Activated CD4-positive, alpha-beta T cell treated with anti-CD3 and anti-CD28 coated beads, Interleukin-2, amount 10 ng/mL, durations not matched to agents 7 days and 5 days (primary cell): ENCODE data around the gene WIPF2. TPM values are rescaled to one million over a fixed set of nuclear protein-coding genes. Genes with fewer than 3 reads are reported as not detected.
A peak's percentile ranks its signal among the peaks of the same experiment; 100 is the strongest.

Experiments used
- CTCF ChIA-PET: fragments of 350-600 bp; sonication (Branson Sonifier 250); formaldehyde crosslinking; loops from one replicate; lab custom pipeline; 2021; ENCODE audit warnings: antibody characterized with exemption; lab: Charles Lee
- POLR2A ChIA-PET: fragments of 350-600 bp; sonication (Branson Sonifier 250); formaldehyde crosslinking; loops from one replicate; lab custom pipeline; 2021; ENCODE audit warnings: antibody characterized with exemption; lab: Charles Lee
- DNase-seq: peaks from one replicate; pipeline ENCODE4 v3.0.0-alpha.2; 2020
- H3K27ac Mint-ChIP-seq: one replicate; pipeline ENCODE4 v1.8.0; 2021; ENCODE audit warnings: mild to moderate bottlenecking, moderate library complexity, mixed read lengths
- H3K27me3 Mint-ChIP-seq: one replicate; pipeline ENCODE4 v1.8.0; 2021; ENCODE audit warnings: mixed read lengths
- H3K36me3 Mint-ChIP-seq: one replicate; pipeline ENCODE4 v1.8.0; 2021; ENCODE audit warnings: low read depth, mixed read lengths
- H3K4me1 Mint-ChIP-seq: one replicate; pipeline ENCODE4 v1.8.0; 2021; ENCODE audit warnings: mixed read lengths
- H3K4me3 Mint-ChIP-seq: one replicate; pipeline ENCODE4 v1.8.0; 2021; ENCODE audit warnings: mild to moderate bottlenecking, moderate library complexity, mixed read lengths
- H3K9me3 Mint-ChIP-seq: one replicate; pipeline ENCODE4 v1.8.0; 2021; ENCODE audit warnings: mixed read lengths
- total RNA-seq, 2 experiments: library from RNA; stranded (reverse); gene quantifications; one replicate each; pipeline ENCODE4 v1.2.3, GENCODE V29; 2021

The WIPF2 gene
- total RNA-seq, 2 experiments from 2014 or later: 23.7 to 26.7 TPM

DNA sequence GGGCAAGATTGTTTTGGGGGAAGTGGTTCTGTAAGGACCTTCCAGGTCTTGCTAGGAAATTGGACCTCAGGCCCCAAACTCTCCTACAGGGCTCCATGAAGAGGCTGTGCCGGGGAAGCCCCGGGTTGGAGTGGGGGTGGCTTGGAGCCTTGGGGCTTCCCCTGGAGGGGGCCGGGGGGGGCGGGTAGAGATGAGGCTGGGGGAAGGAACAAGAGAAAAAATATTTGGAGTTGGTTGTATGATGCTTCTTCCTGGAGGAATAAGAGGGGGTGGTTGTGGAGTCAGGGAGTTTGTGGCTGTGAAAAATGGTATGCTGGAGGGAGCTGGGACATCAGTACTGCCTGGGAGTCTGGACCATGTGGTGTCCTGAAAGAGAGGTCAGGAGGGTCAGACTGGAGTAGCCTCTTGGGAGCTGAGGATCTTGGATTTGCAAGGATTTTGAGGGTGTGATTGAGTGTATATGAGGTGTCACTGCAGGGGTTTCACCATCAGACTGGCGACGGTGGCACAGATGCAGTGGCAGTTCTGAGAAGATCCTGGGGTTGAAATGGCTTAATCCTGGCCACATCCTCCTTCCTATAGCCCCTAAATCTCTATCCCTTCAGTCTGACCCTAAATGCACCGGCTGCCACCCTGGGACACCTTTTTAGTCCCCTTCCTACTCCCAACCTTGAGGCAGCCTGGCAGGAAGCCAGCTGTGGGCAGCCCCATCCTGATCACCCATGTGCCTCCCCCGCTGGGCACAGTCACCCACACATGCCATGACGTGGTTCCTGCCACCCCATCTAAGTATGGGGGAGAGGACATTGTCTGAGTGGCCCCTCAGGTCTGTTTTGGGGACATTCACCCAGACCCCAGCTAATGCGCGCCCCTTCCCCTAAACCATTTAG, 100.8 kb downstream of the WIPF2 start:
- peaks cover 66% of the 10 kb centered on the region for H3K4me1 Mint-ChIP-seq
- H3K9me3 Mint-ChIP-seq: no peaks in the 10 kb centered on the region
- POLR2A ChIA-PET: interaction anchor here (0.8 kb wide), 1 partner anchor 13 kb away, joined by 3 read pairs; no protein-coding TSS in a partner anchor
- peak overlapping the region; percentile 99 for H3K4me3 Mint-ChIP-seq
- DNase-seq: peak; percentile 62
- CTCF ChIA-PET: interaction anchor here (0.6 to 1.4 kb wide), 6 partner anchors 11 to 333 kb away, joined by 3 to 5 read pairs (median 4); partner anchors contain the start of gene WIPF2
- no peaks in the 10 kb centered on the region for H3K27me3 Mint-ChIP-seq
- peak overlapping the region; percentile 96 for H3K27ac Mint-ChIP-seq
- peaks cover 30% of the 10 kb centered on the region for H3K36me3 Mint-ChIP-seq

DNA sequence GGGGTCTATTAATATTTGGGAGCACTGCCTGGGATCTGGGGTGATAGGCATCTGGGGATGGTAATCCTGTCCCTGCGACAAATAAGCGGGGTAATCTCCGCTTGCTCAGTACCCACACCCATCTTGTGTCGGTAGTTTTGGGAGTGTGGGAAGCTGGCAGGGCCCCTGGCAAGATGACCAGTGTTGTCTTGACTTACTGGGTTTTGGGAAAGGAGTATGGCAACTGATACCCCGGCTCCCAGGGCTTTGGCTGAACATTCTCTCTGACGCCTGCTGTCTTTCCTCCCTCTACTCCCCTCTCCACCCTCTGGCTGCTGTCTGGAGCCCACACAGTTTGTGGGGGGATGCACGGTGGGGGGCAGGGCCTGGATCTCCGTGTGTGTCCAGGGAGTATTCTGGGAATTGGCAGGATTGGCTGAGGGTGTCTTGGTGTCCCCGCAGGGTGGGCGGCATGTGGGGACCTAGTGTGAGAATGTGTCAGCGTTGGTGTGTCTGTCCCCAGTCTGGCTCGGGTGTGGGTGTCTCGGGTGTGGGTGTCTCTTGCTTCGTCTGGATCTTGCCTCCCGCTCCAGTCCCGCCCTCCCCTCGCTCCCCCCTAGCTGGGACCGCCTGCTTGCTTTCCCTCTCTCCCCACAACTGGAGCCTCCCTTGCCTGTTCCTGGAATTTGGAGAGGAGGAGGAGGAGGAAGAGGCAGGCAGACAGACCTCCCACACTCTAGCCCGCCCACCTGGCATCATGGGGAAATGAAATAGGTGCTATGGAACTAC, 101.8 kb downstream of the WIPF2 start:
- CTCF ChIA-PET: interaction anchor here (1.3 to 2.7 kb wide), 4 partner anchors 8 to 212 kb away, joined by 3 to 7 read pairs (median 4); no protein-coding TSS in a partner anchor
- H3K27ac Mint-ChIP-seq: peak overlapping the region; percentile 96
- peak overlapping the region; percentile 99 for H3K4me3 Mint-ChIP-seq
- DNase-seq: no peak
- H3K36me3 Mint-ChIP-seq: peaks cover 31% of the 10 kb centered on the region
- no peaks in the 10 kb centered on the region for H3K27me3 Mint-ChIP-seq
- POLR2A ChIA-PET: no interaction called here
- peaks cover 66% of the 10 kb centered on the region for H3K4me1 Mint-ChIP-seq
- H3K9me3 Mint-ChIP-seq: no peaks in the 10 kb centered on the region

- H3K36me3 Mint-ChIP-seq: peaks cover 36% of the 10 kb centered on the region
- H3K27me3 Mint-ChIP-seq: no peaks in the 10 kb centered on the region
- DNase-seq: no peak
- H3K4me3 Mint-ChIP-seq: peak overlapping the region; percentile 99
- ChIA-PET CTCF (interaction anchor here (1.0 to 7.9 kb wide), 6 partner anchors 9 to 238 kb away, joined by 3 to 47 read pairs (median 4); no protein-coding TSS in a partner anchor), POLR2A (no interaction called here)
- no peaks in the 10 kb centered on the region for H3K9me3 Mint-ChIP-seq
- peak overlapping the region; percentile 96 for H3K27ac Mint-ChIP-seq
- H3K4me1 Mint-ChIP-seq: peaks cover 66% of the 10 kb centered on the region
Observed at GRCh38 chr17:40321524-40321929, 102.4 kb downstream of the WIPF2 start.

- peak overlapping the region; percentile 99 for H3K4me3 Mint-ChIP-seq
- H3K27ac Mint-ChIP-seq: peak overlapping the region; percentile 96
- ChIA-PET POLR2A (no interaction called here), CTCF (interaction anchor here (1.0 to 7.9 kb wide), 6 partner anchors 9 to 238 kb away, joined by 3 to 47 read pairs (median 5); no protein-coding TSS in a partner anchor)
- H3K4me1 Mint-ChIP-seq: peaks cover 68% of the 10 kb centered on the region
- peaks cover 36% of the 10 kb centered on the region for H3K36me3 Mint-ChIP-seq
- H3K9me3 Mint-ChIP-seq: no peaks in the 10 kb centered on the region
- H3K27me3 Mint-ChIP-seq: no peaks in the 10 kb centered on the region
- no peak for DNase-seq
Observed at GRCh38 chr17:40321961-40322357, 102.9 kb downstream of the WIPF2 start.

DNA sequence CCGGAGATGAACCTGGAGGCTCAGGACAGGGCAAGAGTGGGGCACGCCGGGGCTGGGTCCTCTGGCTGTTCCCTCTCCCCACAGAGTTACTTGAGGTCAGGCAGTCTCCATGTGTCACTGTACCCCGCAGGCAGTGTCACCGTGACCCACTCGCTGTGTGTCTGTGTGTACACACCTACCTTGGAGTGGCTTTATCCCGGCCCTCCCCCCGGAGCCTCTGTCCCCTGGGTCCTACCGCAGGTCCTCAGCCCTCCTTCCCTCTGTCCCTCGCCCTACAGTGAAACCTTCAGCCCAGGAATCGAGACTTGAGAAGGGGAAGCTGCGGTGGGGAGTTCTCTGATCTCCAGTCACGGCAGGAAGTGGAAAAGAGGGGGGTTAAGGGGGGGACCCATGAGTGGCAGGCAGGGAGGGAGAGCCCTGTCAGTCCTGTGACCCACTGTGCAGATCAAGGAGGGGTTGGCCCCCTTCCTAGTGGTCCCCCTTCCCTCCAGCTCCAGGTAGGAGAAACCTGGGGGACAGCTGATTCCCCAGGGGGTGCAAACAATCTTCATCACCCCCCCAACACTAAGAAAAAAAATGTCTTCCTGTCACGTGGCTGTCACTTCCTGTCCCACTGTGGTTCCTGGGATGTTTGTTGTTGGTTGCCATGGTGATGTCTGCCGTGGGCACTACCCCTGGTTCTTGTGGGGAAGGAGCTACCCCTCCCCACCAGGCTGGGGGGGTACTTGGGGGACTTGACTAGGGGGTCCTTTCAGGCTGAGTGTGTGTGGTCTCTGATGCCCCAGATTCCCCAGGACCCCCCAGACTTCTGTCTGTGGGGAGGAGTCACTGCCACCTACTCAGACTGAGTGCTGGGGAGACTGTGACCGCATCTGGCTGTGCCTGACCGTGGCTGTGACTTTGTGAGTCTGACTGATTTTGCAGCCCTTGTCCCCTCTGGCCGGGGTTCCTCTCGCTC, 103.5 kb downstream of the WIPF2 start:
- ChIA-PET POLR2A (interaction anchor here (0.7 kb wide), 1 partner anchor 239 kb away, joined by 3 read pairs; no protein-coding TSS in a partner anchor), CTCF (interaction anchor here (1.0 to 7.9 kb wide), 9 partner anchors 10 to 237 kb away, joined by 3 to 47 read pairs (median 3); no protein-coding TSS in a partner anchor)
- peak; percentile 96 for DNase-seq
- Mint-ChIP-seq H3K4me1 (peaks cover 68% of the 10 kb centered on the region), H3K4me3 (peak overlapping the region; percentile 99), H3K27ac (peak overlapping the region; percentile 96), H3K9me3 (no peaks in the 10 kb centered on the region), H3K36me3 (peaks cover 41% of the 10 kb centered on the region), H3K27me3 (no peaks in the 10 kb centered on the region)

DNA sequence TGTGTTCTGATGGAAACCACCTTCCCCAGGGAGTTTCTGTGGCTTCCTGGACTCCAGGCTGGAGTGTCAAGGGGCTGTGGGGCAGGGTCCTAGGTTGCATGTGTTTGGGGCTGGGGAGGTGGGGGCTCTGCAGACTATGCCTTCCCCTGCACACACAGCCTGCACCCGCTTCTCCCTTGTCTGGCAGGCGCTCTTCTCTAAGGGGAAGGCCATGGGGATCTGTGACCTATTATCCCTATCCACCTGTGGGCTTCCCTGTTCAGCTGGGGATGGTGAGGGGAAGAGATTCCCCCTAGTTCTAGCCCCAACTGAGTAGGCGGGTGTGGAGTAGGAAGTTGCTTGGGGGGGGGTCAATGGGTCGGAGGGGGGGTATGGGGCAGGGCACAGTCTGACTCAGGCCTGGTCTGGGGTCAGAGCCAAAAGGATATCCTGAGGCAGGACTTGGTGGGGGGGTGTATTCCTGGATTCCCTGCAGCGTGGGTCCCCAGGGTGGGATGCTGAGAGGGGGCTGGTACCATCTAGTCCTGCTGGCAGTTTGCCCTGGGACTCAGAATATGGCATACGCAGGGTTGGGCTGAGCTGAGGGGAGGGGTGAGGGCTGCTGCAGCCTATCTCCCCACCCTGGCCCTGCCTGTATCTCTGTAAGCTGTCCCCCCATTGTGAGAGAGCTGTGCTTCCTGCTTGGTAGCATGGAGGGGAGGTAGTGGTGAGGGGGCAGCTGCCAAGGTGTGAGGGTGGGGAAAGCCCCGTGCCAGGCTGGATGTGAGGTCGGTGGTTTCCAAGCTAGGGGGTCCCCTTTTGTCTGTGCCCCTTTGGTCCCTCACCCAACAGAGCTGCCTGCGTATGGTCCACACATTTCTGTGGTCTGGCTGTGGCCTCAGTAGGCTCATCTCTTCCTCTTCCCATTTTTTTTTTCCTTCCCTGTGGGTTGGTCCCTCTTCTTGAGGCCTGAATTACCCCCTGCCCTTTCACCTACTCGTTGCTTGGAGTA, 104.6 kb downstream of the WIPF2 start:
- H3K27me3 Mint-ChIP-seq: no peaks in the 10 kb centered on the region
- H3K36me3 Mint-ChIP-seq: peaks cover 48% of the 10 kb centered on the region
- peaks cover 76% of the 10 kb centered on the region for H3K4me1 Mint-ChIP-seq
- ChIA-PET CTCF (interaction anchor here (0.8 to 7.9 kb wide), 11 partner anchors 8 to 209 kb away, joined by 3 to 47 read pairs (median 3); no protein-coding TSS in a partner anchor), POLR2A (no interaction called here)
- H3K27ac Mint-ChIP-seq: peak overlapping the region; percentile 96
- H3K9me3 Mint-ChIP-seq: no peaks in the 10 kb centered on the region
- peak; percentile 56 for DNase-seq
- peak overlapping the region; percentile 99 for H3K4me3 Mint-ChIP-seq

GRCh38 chr17:40325156-40326013, 106.3 kb downstream of the WIPF2 start:
- DNase-seq: peak; percentile 36
- Mint-ChIP-seq H3K36me3 (peaks cover 42% of the 10 kb centered on the region), H3K27ac (peak overlapping the region; percentile 96), H3K27me3 (no peaks in the 10 kb centered on the region), H3K4me3 (peak overlapping the region; percentile 80), H3K4me1 (peaks cover 83% of the 10 kb centered on the region), H3K9me3 (no peaks in the 10 kb centered on the region)
- POLR2A ChIA-PET: no interaction called here
- CTCF ChIA-PET: interaction anchor here (1.0 to 7.9 kb wide), 8 partner anchors 8 to 101 kb away, joined by 3 to 47 read pairs (median 10); no protein-coding TSS in a partner anchor

DNA sequence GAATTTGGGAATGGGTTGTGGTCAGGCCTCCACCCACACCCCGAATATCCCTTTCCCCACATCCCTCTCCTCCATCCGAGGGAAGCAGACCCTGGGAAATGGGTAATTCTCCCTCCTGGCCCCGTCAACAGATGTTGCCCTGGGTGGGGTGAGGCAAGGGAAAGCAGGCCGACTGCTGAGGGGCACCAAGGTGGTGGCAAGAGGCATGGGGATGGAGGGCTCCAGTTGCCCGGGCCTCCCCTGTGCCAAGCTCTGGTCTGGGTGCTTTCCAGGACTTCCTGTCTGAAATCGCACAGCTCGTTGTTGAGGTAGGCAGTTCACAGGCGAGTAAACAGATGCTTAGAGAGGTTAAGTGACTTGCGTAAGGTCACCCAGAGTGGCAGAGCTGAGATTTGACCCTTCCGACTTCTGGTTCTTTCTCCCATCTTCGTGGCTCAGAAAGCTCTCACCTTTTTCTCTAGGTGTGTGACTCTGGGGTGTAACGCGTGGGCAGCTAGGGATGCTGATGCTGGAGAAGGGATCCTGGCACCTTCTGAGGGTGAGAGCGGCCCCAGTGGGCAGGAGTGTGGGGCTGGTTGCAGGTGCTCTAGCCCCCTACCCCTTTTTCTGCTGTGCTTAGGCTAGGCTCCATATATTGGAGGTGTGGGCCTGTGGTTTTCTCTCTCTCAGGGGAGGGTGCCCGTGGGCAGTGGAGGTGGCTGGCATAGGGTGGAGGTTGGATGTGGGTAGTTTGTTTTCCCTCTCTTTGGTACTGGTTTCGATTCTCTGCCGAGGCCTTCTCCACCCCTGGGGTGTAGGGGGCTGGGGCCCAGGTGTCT, 107.1 kb downstream of the WIPF2 start:
- H3K9me3 Mint-ChIP-seq: no peaks in the 10 kb centered on the region
- peaks cover 83% of the 10 kb centered on the region for H3K4me1 Mint-ChIP-seq
- CTCF ChIA-PET: interaction anchor here (1.1 to 7.9 kb wide), 8 partner anchors 8 to 100 kb away, joined by 3 to 47 read pairs (median 11); no protein-coding TSS in a partner anchor

GRCh38 chr17:40326832-40327199, 107.7 kb downstream of the WIPF2 start:
- POLR2A ChIA-PET: interaction anchor here (0.6 kb wide), 1 partner anchor 163 kb away, joined by 3 read pairs; no protein-coding TSS in a partner anchor
- no peaks in the 10 kb centered on the region for H3K9me3 Mint-ChIP-seq
- peak overlapping the region; percentile 96 for H3K27ac Mint-ChIP-seq
- peaks cover 46% of the 10 kb centered on the region for H3K36me3 Mint-ChIP-seq
- peak overlapping the region; percentile 80 for H3K4me3 Mint-ChIP-seq
- no peak for DNase-seq
- H3K27me3 Mint-ChIP-seq: no peaks in the 10 kb centered on the region
- H3K4me1 Mint-ChIP-seq: peaks cover 87% of the 10 kb centered on the region
- CTCF ChIA-PET: interaction anchor here (1.1 to 7.9 kb wide), 7 partner anchors 9 to 27 kb away, joined by 3 to 47 read pairs (median 14); no protein-coding TSS in a partner anchor

More for the DNA sequence above, 107.1 kb downstream of the WIPF2 start:
- Mint-ChIP-seq H3K36me3 (peaks cover 42% of the 10 kb centered on the region), H3K4me3 (peak overlapping the region; percentile 80), H3K27ac (peak overlapping the region; percentile 96), H3K27me3 (no peaks in the 10 kb centered on the region)
- POLR2A ChIA-PET: interaction anchor here (0.6 kb wide), 1 partner anchor 164 kb away, joined by 3 read pairs; no protein-coding TSS in a partner anchor
- peak; percentile 70 for DNase-seq
